GM21526 (cell line): ENCODE data around the gene PPEF1.
"Not testable (repeated sequence)": the region's sequence is repeated elsewhere in the genome, so short reads cannot be mapped to it uniquely, and the experiment has no call there.

ENCODE experiments used
- ATAC-seq: cut with Tn5 transposase; IDR thresholded peaks from one replicate; pipeline ENCODE4 v1.9.1; 2021; ENCODE audit warnings: moderate library complexity; ENCODE audit not compliant: unreplicated experiment, low FRiP score

The PPEF1 gene

DNA sequence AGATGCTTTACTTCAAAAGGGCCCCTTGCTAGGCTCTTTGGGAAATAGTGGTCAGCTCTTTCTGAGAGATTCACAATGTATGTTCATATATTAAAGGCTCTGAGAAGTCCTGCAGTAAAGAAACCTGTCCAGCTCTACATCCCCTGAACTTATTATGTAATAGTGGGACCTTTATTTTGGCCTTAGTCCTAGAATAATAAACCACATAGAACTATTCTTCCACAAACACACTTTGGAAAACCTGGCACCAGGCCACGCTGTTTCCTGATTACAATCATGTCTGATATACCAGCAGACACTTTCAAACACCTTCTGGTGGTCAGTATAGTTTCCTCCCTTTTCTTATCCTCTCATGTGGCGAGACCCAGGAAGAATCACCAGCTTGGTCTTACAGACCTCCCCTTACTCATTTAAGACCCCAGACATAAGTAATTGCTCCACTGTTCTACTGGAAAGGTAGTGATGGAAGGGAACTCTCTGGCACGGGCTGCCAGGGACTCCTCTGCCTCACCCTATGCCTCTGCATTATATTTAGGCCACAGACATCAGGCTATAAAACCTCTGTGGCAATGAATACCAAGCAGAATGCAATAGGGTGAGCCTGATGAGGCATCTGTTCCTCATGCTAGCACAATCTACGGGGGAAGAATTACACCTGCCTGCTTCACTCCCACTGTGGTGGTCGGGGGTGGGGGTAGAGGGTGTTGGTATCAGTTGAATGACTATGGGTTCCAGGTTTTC lies 5.7 kb upstream of the PPEF1 start:
- ATAC-seq, result no peak

DNA sequence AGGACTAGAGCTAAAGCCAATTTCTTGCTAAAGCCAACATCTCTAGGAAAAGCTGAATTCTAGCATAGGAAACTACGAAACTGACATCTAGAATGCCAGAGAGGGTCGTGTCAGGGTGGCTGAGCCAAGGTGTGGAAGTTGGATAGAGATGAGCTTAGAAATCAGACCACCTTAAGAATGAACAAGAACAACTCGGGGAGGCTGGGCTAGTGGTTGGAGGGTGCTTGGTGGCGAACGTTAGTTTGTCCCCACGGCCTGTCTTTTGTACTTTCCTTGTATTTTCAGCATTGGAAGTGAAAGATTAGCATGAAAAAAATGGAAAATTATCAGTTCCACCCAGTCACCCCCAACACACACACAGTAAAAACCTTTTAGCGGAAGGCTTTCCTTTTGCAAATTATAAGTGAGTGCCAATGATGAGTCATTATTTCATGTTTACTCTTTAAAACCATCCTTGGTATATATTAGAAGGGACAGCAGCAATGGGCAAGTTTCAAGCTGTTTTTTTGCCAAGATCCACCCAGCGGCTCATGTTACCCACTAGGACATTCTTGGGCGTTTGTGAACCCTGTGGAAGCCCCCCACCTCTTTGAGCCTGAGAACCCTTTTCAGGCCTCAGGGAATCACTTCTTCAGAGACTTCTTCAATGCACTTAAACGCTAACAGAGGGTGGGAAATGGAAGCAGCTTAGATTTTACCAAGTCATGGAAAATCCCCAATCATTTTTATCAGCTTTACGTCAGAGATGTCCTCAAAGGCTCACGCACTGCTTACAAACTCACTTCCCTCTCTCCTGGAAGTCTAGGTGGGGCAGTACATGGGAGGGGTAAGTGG lies 4.9 kb upstream of the PPEF1 start:
- no peak for ATAC-seq

DNA sequence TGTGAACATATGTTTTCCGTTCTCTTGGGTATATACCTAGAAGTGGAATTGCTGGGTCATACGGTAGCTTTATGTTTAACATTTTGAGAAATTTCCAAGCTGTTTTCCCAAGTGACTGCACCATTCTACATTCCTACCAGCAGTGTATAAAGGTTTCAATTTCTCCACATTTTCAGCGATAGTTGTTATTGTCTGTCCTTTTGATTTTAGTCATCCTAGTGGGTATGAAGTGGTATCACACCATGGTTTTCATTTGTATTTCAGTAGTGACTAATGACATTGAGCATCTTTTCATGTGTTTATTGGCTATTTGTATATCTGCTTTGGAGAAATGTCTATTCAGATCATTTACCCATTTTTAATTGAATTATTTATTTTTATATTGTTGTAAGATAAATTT lies 2.4 kb downstream of the PPEF1 start:
- ATAC-seq, result no peak

DNA sequence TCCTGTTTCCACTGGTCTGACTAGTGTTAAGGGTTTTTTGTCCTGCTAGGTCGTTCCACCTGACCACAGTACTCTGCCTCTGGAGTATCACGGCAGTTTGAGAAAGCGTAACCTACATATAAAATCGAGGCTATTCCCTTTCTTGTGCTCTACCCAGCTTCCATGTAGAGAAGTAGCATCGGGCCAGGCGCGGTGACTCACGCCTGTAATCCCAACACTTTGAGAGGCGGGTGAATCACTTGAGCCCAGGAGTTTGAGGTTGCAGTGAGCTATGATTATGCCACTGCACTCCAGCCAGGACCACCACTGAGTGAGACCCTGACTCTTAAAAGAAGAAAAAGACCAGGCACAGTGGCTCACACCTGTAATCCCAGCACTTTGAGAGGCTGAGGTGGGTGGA lies 7.5 kb downstream of the PPEF1 start:
- no peak for ATAC-seq

GRCh38 chrX:18719852-18720251 lies 12.4 kb downstream of the PPEF1 start:
- ATAC-seq, result no peak

GRCh38 chrX:18721683-18722499 lies 14.4 kb downstream of the PPEF1 start:
- no peak for ATAC-seq

DNA sequence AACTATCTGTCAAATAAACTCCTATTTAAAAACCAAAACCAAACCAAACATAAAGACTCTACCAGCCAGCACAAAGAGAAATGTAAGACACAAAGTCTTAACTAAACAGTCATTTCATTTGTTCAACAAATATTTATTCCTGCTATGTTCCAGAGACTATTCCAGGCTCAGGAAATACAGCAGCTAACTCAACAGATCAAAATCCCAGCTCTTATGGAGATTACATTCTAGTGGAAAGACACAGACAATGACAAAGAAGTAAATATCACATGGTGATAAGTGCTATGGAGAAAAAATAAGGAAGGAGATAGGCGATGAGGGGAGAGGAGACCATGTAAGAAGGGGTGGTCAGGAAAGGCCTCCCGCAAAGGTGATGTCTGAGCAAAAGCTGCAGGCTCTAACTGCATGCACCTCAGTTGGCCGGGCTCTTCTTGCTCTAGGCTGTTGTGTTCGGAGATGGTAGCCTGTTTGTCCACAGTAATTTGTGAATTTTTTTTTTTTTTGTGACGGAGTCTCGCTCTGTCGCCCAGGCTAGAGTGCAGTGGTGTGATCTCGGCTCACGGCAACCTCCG lies 15.1 kb downstream of the PPEF1 start:
- ATAC-seq, result no peak

- no peak for ATAC-seq
Measured at GRCh38 chrX:18725310-18725943, 18.0 kb downstream of the PPEF1 start.

DNA sequence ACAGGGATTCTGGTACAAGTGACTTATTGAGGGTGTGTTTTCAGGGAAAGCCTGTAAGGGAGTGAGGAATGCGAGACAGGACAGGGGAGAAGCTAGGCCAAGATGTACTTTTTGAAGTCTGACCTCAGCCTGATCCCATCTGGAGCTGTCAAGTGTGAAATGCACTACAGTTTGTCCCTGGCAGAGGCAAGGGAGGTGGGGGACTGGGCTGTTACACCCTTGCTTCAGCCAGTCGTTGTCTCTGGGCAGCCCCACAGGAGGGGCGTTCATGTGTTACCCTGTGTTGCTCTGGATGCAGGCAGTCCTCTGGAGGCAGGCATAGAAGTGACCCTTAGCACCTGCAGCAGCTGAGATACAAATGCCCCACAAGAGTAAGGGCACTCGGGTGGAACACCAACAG lies 25.8 kb downstream of the PPEF1 start:
- no peak for ATAC-seq

DNA sequence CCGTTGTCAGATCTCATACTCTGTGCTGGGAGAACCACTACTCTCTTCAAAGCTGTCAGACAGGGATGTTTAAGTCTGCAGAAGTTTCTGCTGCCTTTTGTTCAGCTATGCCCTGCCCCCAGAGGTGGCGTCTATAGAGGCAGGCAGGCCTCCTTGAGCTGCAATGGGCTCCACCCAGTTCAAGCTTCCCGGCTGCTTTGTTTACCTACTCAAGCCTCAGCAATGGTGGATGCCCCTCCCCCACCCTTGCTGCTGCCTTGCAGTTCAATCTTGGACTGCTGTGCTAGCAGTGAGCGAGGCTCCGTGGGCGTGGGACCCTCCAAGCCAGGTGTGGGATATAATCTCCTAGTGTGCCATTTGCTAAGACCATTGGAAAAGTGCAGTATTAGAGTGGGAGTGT lies 32.2 kb downstream of the PPEF1 start:
- not testable (repeated sequence) for ATAC-seq

DNA sequence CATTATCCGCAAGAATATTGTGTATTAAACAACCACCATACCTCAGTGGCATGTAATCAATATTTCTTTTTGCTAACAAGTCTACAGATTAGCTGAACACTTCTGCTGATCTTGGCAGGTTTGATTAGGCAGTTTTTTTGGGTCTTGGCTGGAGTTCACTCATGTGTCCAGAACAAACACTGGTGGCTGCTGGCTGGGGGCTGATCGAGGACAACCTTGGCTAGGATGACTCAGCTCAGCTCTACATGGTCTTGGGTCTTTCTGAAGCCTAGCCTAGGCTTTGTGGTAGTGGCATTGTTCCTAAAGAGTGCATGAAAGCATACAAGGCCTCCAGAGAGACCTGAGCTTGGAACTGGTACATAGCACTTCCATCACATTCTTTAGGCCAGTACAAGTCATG lies 41.1 kb downstream of the PPEF1 start:
- no peak for ATAC-seq

DNA sequence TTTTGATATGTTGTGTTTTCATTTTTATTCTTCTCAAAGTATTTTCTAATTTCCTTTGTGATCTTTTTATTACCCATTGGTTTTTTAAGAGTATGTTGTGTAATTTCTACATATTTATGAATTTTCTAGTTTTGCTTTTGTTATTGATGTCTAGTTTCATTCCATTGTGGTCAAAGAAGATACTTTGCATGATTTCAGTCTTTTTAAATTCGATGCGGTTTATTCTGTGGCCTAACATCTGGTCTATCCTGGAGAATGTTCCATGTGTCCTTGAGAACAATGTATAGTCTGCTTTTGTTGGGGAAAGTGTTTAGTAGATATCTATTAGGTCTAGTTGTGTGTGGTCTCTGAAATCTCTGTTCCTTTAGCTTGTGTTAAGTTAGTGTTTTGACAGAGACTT lies 46.2 kb downstream of the PPEF1 start:
- no peak for ATAC-seq

DNA sequence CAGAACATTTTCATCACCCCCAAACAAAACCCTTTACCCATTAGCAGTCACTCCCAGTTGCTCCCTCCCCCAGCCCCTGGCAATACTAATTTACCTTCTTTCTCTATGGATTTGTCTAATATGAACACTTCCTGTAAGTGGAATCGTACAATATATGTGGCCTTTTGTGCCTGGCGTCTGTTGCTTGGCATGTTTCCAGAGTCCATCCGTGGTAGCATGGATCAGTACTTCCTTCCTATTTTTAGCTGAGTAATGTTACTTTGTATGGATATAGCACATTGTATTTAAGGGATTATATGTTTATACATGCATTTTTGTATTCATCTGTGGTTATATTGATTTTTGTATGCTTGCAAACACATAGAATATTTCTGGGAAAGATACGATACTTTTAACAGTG lies 48.2 kb downstream of the PPEF1 start:
- ATAC-seq, result no peak

DNA sequence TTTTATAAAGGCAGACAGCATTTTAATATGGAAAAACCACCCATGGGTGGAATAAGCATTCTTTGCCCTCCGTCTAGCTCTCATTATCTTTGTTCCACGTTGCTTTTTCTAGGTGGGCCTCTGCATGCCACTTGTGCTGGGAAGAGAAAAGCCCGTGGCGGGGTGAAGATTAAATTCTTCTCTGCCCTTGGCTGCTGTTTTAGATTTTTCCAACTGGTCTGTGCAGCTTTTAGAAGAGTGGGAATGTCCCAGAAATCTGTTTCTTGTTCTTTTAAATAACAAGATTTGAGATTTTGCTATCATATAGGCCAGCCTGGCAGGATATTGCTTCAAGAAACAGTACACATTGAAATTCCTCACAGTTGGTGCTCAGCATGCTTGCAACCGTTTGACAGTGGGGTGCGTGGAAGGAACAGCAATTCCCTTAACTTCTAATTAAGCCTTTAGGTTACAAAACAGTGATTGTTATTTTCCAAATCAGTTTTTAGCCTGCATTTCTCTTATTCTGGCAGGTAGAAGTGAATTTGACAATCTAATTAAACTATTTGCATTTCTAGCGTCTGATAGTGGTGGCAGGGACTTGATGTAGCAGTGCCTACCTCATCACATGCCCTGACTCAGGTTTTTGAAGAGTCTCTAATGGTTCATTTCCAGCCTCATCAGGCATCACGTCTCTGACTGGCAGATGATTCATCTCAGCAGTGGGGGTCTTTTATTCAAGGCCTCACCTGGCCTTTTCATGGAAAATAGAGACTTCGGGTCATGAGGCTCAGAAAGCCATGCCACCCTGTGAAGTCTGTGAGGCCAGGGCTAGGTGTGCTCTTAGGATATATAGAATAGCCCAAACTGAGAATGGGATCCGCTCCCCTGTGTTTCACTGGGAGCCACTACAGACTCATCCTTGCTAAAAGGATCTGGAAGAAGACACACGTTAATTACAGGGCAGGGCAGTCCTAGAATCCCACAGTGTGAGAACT lies 50.8 kb downstream of the PPEF1 start:
- ATAC-seq, result no peak

- no peak for ATAC-seq
Measured at GRCh38 chrX:18761750-18762149, 54.3 kb downstream of the PPEF1 start.

DNA sequence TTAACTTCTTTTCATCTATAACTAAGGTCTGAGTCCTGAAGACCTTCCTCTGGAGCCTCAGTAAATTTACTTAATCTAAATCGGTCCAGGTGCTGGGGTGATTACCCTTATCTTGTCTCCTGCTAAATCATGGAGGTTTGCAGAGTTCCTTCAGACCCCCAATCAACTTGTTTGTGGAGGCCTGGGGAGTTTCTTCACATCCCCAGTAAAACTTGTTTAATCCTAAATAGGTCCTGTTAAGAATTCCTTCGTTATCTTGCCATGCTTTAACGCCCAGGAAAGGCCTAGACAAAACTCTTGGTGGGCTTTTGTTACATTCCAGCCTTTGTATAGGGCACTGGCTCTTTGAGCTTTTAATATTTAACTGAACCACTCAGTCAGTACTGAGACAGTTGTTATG lies 55.7 kb downstream of the PPEF1 start:
- not testable (repeated sequence) for ATAC-seq

GRCh38 chrX:18769364-18769763 lies 61.9 kb downstream of the PPEF1 start:
- no peak for ATAC-seq

DNA sequence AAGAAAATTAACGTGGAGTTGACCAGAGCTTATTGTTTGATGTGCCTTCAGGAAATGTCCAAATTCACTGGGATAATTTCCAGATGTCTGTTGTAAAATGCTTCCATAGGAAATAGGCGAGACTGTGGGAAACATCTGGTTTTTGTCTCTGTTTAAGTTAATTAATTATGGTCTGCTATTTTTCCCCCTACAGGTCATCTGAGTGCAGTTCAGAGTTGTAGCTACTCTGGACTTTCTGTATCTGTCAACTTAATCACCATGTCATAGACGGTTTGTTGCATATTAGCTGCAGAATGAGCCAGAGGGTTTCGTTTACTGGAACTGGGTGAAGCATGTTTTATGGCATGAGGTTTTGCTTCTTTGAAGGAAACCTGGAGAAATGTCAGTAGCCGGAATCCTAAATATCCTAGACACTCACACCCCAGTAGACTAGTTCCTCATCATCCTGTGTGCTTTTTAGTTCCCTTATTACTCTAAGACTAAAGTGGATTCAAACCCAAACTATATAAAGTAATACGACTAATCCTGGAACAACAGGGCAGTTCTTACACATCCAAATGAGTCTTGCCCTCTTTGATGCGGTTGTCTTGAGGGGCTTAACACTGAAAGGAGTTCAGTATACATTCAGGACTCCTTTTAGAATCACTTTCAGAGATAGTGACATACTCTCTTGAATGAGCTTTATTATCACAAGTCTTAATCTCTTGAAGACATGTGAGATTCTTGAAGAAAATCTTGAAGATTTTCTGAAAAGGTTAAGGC lies 62.5 kb downstream of the PPEF1 start:
- no peak for ATAC-seq
